HL-60/S4 (cell line): Measurements from ENCODE around the gene LAMA4.

ENCODE experiments used
- in situ Hi-C: fragments of 300-500 bp; cut with MboI; formaldehyde crosslinking; loops from 2 replicates; pipeline ENCODE4 v1.14.3; 2022; ENCODE audit warnings: low sequenced_read_pairs

Gene LAMA4

GRCh38 chr6:112160745-112161144 is 93.6 kb downstream of the LAMA4 start:
- in situ Hi-C loops = no loop called here

GRCh38 chr6:112156668-112157067 is 97.7 kb downstream of the LAMA4 start:
- in situ Hi-C loops = no loop called here

GRCh38 chr6:112155886-112156285 is 98.5 kb downstream of the LAMA4 start:
- in situ Hi-C loops = no loop called here

- in situ Hi-C loops = no loop called here
These were observed 99.7 kb downstream of the LAMA4 start for GRCh38 chr6:112154711-112155110.

- in situ Hi-C loops = no loop called here
These were observed 100.3 kb downstream of the LAMA4 start for GRCh38 chr6:112153926-112154607.

GRCh38 chr6:112150363-112150762 is 104.0 kb downstream of the LAMA4 start:
- in situ Hi-C loops = no loop called here

- in situ Hi-C loops = no loop called here
These were observed 104.6 kb downstream of the LAMA4 start for GRCh38 chr6:112149719-112150263.

GRCh38 chr6:112149236-112149635 is 105.1 kb downstream of the LAMA4 start:
- in situ Hi-C loops = no loop called here

GRCh38 chr6:112148103-112148502 is 106.3 kb downstream of the LAMA4 start:
- in situ Hi-C loops = no loop called here

- in situ Hi-C loops = no loop called here
These were observed 109.2 kb downstream of the LAMA4 start for GRCh38 chr6:112145080-112145573.

GRCh38 chr6:112144145-112144926 is 110.0 kb downstream of the LAMA4 start:
- in situ Hi-C loops = no loop called here

- in situ Hi-C loops = no loop called here
These were observed 112.7 kb downstream of the LAMA4 start for GRCh38 chr6:112141707-112142106.

- in situ Hi-C loops = no loop called here
These were observed 115.3 kb downstream of the LAMA4 start for GRCh38 chr6:112139052-112139451.

- in situ Hi-C loops = no loop called here
These were observed 123.5 kb downstream of the LAMA4 start for GRCh38 chr6:112130878-112131277.

GRCh38 chr6:112128208-112128607 is 126.2 kb downstream of the LAMA4 start:
- in situ Hi-C loops = no loop called here

GRCh38 chr6:112123982-112124381 is 130.4 kb downstream of the LAMA4 start:
- in situ Hi-C loops = no loop called here

- in situ Hi-C loops = no loop called here
These were observed 131.6 kb downstream of the LAMA4 start for GRCh38 chr6:112122756-112123155.

GRCh38 chr6:112118034-112118433 is 136.3 kb downstream of the LAMA4 start:
- in situ Hi-C loops = no loop called here

- in situ Hi-C loops = no loop called here
These were observed 136.8 kb downstream of the LAMA4 start for GRCh38 chr6:112117554-112117953.

GRCh38 chr6:112116221-112116620 is 138.1 kb downstream of the LAMA4 start:
- in situ Hi-C loops = no loop called here

- in situ Hi-C loops = no loop called here
These were observed 139.7 kb downstream of the LAMA4 start for GRCh38 chr6:112114577-112115223.
